ENCODE results near the gene SLC35A4.

GRCh38 chr5:140546851-140547507 lies 17.6 kb upstream of the SLC35A4 start:
- TF ChIP-seq CTCF (IDR thresholded peaks at IDR 0.05; ENCODE audit: low read length) (no peak), EZH2 (IDR thresholded peaks at IDR 0.05; ENCODE audit: borderline replicate concordance, low read length) (no peak)
